ENCODE results near the gene LARGE1.

DNA sequence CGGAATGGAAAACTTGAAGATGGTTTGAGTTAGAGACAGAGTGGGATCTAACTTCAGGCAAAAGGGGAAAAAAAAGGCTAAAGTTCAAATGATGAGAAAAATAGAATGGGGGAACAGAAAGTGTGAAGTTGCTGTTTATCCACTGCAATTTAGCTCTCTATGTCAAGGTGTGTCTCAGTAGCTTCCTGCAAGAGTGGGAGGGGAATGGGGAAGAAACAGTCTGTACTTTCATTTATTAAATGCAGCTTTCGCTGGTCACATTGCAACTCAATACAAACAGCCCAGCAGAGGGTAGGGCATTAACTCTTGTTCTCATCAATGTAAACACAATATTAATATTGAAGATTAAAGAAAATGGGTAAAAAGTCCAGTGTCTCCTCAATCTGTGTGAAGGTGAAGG lies 647.4 kb downstream of the LARGE1 start:
- no peak for TF ChIP-seq POLR2A (IDR thresholded peaks at IDR 0.05)
- TF ChIP-seq, protein P1, sequence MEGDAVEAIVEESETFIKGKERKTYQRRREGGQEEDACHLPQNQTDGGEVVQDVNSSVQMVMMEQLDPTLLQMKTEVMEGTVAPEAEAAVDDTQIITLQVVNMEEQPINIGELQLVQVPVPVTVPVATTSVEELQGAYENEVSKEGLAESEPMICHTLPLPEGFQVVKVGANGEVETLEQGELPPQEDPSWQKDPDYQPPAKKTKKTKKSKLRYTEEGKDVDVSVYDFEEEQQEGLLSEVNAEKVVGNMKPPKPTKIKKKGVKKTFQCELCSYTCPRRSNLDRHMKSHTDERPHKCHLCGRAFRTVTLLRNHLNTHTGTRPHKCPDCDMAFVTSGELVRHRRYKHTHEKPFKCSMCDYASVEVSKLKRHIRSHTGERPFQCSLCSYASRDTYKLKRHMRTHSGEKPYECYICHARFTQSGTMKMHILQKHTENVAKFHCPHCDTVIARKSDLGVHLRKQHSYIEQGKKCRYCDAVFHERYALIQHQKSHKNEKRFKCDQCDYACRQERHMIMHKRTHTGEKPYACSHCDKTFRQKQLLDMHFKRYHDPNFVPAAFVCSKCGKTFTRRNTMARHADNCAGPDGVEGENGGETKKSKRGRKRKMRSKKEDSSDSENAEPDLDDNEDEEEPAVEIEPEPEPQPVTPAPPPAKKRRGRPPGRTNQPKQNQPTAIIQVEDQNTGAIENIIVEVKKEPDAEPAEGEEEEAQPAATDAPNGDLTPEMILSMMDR (IDR thresholded peaks at IDR 0.05): no peak

Measured in body of pancreas (tissue), 4 donors.